GM18526 (cell line): ENCODE results near the gene GAPT.

Experiments
- POLR2A ChIP-seq: IDR thresholded peaks from 3 replicates; pipeline ENCODE4 v1.6.1; 2011; ENCODE audit not compliant: insufficient read length; ENCODE audit errors: extremely low read depth

Gene GAPT

DNA sequence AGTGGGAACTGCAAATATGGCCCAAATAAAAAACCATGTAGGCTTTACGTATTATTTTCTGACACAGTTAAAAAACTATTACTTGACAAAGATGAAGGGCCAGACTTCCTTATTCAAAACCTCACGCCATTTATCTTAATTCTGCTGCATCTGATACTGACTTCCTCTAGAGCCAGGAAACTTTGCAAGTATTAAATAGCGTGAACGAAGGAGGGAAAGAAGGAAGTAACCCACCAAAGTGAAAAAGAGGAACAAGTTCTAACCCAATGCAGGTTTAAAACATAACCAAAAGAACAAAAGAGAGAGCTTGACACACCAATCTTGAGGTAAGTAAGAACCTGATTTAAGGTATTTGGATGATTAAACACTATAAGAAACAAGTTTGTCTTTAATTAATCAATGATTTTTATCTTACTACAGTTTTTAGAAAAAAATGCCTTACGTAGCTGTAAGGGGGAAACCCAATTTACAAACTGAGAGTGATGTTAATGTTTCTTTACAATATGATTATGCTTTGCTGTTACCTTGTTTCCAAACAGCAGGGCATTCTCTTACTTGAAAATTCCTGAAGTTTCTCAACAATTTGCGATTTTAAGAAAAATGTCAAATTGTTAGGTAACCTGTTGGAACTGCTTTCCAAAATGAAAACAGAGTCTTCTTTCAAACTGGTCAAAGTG, at the start of gene GAPT:
TSS of gene GAPT (plus strand) at position 220 of the 677 bp plus-strand sequence. CDS start 3,102 bp downstream, outside the sequence.
- TF ChIP-seq POLR2A = no peak

DNA sequence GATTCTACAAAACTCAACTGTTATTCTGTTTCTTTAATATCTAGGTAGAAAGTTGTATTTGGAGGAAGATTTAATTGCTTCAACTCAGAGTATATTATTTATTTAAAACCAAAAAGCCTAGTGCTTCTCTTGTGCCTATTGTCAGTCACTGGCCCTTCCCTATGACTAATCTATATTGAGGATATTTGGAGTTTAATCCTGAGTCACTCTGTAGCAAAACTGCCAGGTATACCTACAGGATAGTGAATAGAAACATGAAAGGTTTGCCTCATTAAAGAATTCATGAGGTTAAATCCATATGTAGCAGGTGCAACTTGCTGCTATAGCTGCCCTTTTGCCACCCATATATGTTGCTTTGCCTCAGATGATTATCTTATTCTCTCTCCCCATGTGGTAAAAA, 46.4 kb upstream of the GAPT start:
- no peak for TF ChIP-seq POLR2A

DNA sequence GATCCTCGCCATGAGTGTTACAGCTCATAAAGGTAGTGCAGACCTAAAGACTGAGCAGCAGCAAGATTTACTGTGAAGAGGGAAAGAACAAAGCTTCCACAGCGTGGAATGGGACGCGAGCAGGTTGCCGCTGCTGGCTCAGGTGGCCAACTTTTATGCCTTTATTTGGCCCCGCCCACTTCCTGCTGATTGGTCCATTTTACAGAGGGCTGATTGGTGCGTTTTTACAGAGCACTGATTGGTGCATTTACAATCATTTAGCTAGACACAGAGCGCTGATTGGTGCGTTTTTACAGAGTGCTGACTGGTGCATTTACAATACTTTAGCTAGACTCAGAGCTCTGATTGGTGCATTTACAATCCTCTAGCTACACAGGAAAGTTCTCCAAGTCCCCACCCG, 45.2 kb upstream of the GAPT start:
- TF ChIP-seq POLR2A = no peak

- no peak for TF ChIP-seq POLR2A
Measured at GRCh38 chr5:58447226-58447625, 44.0 kb upstream of the GAPT start.

GRCh38 chr5:58450018-58450417, 41.2 kb upstream of the GAPT start:
- TF ChIP-seq POLR2A = no peak

DNA sequence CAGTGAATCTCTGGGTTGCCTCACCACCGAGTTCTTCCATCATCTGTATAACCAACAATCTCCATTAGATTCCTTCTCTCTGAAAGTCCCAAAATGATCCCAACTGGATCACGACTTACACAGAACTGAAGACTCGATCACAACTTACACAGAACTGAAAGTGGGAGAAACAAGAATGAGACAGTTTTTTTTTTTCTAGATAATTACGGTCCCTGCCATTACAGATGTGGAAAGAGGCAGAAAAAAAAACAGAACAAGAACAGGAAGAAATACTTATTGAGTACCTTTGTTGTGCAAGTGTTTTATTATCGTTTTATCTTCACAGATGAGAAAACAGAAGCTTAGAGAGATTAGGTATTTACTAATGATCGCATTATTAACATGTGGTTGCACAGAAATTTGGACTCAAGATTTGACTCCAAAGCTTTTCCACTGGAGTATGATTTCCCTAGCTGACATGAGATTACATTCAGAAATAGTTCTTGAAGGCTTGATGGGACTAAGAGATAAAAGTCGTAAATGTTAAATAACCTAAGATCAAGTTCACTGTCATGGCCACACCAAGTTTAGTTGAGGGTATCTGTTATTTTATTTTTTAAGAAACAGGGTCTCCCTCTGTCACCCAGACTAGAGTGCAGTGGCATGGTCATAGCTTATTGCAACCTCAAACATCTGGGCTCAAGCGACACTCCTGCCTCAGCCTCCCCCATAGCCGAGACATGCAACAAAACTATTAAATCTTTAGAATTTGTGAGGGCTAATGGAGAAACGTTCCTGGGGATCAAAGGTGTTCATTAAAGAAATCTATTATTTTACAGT, 40.2 kb upstream of the GAPT start:
- TF ChIP-seq POLR2A = no peak

GRCh38 chr5:58451732-58452565, 39.3 kb upstream of the GAPT start:
- no peak for TF ChIP-seq POLR2A

DNA sequence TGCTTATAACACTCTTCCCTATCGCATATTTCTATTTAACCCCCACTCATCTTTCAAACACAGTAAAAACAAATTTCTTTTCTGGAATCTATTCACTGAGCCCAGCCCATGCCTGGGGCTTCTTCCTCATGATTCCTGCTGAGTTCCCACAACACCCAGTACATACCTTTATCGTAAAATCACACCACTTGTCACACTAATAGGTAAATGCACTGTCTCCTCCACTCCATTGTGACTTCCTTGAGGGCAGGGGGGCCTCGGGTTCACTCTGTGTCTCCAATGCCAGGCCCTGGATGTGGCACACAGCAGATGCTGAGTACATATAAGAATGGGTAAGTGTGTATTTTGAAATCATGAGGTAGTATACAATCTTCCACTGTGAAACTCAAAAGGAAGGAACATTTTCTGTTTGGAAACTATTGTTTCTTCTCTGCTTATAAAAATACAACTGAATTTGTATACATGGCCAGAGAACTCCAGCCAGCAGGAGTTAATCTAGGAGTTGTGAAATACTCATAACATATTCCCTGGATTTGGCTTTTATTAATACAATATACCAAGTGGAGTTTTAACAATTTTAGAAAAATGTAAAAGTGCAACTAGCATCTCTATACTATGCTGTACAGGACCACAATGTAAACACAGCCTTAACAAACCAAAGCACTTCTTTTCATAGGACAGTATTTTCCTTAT, 38.5 kb upstream of the GAPT start:
- no peak for TF ChIP-seq POLR2A

DNA sequence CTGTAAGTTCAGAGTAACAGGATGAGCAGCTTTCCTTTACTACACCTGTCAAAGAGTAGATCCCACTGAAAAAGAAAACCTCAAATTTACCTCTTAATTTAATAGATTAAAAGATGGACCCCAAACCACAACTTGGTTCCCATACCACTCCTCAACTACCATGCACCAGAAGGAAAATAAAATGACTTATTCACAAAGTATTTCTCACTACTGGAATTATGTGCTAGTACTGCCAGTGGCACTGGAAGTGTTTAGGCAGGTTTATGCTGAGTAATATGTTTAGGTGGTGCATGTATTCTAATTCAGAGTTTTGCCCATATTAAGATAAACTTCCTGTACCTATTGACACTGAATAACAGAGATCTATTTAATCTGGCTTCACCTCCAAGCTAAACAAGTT, 37.9 kb upstream of the GAPT start:
- no peak for TF ChIP-seq POLR2A

DNA sequence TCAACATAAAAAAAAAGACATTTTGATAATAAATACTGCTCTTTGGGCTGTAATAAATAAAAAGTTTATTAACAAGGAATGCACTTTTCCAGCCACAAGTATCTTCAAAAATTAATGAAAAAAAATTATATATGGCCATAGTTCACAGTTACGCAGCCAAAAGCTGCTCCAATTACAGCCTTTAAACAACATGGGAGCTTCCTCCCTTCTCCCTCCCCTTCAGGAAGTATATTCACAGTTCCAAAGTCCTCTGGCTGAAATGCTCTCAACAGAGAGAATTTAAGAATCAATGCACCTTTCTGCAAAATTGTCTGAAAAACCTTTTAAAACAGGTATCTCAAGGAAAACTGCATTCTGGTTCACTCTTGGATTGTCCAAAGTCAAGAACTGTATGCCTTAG, 37.2 kb upstream of the GAPT start:
- no peak for TF ChIP-seq POLR2A

- no peak for TF ChIP-seq POLR2A
Measured at GRCh38 chr5:58455066-58455465, 36.2 kb upstream of the GAPT start.

- no peak for TF ChIP-seq POLR2A
Measured at GRCh38 chr5:58455480-58455879, 35.8 kb upstream of the GAPT start.

GRCh38 chr5:58456026-58456425, 35.2 kb upstream of the GAPT start:
- no peak for TF ChIP-seq POLR2A

- no peak for TF ChIP-seq POLR2A
Measured at GRCh38 chr5:58456486-58456885, 34.7 kb upstream of the GAPT start.

DNA sequence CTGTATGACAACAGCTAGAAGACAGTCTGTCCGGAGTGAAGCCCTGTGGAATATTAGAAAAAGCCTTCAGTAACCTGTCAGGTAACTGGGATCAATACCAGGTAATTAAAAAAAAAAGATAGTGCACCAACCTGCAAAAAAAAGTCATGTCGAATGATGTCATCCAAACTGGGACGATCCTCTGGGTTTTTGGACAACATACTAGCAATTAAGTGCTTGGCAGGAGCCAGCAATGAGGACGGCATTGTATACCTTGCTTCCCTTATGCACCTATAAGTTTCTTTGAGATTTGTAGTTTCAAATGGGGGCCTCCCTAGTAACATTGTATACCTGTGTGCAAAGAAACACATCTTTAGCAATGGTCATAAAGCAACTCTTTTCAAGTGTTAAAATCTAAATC, 34.2 kb upstream of the GAPT start:
- TF ChIP-seq POLR2A = no peak
